T-helper 1 cell treated with Interleukin-12 subunit alpha and Interleukin-12 subunit beta and Interleukin-4 antibody, amounts not matched to agents 30 ng/mL and 1 ng/mL, for 36 hours (primary cell): ENCODE results near the gene TRMT10B. TPM values are rescaled to one million over a fixed set of nuclear protein-coding genes. Genes with fewer than 3 reads are reported as not detected.

Experiments used
- intact Hi-C: fragments of 100-400 bp; cut with micrococcal nuclease; formaldehyde crosslinking; loops from one replicate; pipeline ENCODE4 v1.15.1; 2024
- total RNA-seq: library from RNA; stranded (reverse); gene quantifications from 2 replicates; pipeline ENCODE4 v1.2.3, GENCODE V29; 2022

The TRMT10B gene, protein sequence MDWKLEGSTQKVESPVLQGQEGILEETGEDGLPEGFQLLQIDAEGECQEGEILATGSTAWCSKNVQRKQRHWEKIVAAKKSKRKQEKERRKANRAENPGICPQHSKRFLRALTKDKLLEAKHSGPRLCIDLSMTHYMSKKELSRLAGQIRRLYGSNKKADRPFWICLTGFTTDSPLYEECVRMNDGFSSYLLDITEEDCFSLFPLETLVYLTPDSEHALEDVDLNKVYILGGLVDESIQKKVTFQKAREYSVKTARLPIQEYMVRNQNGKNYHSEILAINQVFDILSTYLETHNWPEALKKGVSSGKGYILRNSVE
- total RNA-seq: 14.4 and 14.7 TPM in 2 replicates

DNA sequence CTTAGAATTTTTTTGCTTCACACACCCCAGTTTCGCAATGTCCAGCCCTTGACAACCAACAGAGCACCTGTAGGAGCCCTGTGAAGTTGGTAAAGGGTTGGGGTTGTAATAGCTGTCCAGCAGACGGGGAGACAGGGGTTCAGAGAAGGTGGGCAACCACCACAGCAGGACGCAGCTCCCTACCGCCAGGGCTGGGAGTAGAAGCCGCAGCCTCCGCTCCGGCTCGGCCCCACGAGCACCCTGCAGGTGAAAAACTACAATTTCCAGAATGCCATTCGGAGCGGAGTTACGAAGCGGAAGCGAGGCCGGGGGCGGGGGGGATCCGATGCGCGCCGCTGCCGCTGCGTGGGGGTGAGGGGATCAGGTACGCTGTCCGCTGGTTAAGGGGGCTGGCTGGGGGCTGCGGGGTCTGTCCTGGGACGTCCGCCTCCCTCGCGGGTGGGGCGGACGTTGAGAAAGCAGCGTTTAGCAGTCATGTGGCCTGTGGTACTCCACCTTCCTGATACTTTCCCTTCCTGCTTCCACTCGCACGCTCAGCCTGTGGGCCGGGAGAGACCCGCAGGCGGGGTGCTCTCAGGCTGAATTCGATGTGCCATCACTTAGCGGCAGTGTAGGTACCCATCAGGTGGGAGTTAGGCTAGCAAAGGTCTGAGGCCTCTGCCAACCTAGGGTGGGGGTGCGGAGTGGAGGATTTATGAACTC is at the start of gene TRMT10B:
TRMT10B (plus strand) TSS at position 317 of the 702 bp plus-strand sequence. CDS start 8,127 bp downstream, outside the sequence.
- intact Hi-C loops: loop anchor here (1.0 to 10.0 kb wide), 9 partner anchors 32 to 794 kb away; partner anchors contain the start of genes DCAF10, EXOSC3, SHB and SLC25A51

DNA sequence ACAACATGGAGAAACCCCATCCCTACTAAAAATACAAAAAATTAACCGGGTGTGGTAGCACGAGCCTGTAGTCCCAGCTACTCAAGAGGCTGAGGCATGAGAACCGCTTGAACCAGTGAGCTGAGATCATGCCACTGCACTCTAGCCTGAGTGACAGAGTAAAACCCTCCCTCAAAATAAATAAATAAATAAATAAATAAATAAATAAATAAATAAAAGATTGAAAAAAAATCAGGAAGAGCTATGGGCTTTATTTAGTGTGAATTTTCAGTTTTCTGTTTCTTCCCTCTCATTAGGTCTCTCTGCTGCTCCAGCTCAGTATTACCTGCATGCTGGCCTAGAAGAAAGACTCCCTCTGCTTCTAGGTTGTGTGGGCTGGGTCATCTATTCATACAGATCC is 47.8 kb upstream of the TRMT10B start:
- intact Hi-C loops: no loop called here

DNA sequence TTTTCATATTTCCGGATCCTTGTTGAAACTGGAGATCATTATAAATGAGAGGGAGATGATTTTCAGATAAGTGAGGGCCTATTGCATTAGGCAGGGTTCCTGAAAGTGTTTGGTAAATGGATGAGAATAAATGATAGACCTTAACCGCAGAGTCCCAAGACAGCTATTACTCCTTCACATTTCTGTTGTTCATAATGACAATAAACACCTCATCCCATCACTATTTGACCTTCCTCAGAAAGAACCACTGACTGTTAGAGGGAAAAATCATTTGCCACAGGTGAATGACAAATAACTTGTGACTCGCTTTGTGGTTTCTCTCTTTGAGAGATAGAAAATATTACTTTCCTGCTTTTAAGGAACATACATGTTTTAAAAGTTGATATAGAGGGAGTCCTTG is 47.3 kb upstream of the TRMT10B start:
- intact Hi-C loops: no loop called here

DNA sequence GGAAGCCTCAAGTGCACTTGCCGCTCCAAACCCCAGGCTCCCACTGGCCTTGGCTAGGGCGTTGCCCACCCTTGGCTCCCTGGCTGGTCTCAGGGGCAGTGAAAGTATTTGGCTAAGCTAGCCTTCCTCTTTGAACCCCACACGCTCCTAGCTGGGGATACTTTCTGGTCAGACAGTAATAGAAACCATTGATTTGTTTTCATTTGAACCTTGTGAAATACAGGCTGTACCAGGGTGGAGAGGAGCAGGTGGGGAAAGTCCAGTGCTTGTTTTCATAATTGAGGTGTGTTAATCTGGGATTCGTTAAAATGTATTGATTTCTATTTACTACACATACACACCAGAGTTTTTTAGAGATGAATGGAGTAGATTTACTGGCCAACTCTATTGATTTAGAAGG is 45.9 kb upstream of the TRMT10B start:
- intact Hi-C loops: no loop called here

DNA sequence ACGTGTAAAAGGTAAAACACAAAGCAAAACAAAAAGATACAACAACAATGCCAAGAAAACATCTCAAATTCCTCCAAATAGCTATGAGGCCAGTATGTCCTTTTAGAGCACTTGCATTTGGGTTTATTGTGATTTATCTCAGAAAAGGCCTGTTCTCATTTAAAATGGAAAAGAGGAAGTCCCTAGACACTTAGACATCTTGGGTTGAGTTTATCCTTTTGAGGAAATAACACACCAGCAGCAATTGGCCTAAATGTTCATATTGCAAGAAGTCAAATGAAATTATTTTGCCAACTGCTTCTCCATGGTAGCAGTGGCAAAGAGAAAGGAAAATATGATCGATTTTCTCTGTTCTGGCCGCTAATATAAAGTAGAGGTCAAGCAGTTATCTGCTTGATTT is 43.6 kb upstream of the TRMT10B start:
- intact Hi-C loops: no loop called here

DNA sequence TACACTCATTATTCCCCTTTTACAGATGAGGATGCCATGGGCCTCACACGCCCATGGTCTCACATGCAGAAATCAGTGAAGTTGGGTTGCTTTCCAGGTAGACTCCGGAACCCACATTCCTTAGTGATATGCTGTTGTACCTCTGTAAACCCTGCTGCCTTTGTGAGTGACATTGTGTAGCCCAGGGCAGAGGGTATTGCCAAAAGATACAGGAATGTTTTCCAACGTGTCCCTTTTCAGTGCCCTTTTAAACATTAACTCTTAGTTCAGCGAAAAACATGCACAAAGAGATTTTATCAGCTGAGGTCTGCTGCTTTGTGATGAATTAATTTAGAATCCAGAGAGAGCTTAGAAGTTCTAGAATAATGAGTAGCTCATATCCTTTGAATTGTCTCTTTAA is 38.3 kb upstream of the TRMT10B start:
- intact Hi-C loops: no loop called here

DNA sequence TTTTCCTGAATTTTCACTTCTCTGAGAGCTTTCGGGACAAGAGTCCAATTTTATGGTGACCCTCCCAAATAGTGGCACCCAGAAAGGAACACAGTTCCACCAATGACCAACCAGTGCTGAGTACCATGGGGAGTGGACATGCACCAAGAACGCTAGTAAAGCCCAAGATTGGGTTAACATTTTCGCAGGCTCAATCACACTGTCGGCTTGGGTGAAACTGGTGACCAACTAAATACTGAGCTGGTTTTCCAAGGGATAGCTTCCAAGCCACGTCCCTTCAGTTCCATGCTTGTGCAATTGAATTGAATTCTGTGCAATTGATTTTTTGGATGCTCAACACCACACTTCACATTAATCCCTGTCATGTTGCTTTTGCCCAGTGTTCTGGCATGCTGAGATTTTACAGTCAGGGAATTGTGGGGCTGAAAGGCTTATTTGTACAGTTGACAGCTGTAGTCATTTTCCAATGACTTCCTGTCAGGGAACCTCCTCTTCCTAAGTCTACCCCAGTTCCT is 37.6 kb upstream of the TRMT10B start:
- intact Hi-C loops: no loop called here

DNA sequence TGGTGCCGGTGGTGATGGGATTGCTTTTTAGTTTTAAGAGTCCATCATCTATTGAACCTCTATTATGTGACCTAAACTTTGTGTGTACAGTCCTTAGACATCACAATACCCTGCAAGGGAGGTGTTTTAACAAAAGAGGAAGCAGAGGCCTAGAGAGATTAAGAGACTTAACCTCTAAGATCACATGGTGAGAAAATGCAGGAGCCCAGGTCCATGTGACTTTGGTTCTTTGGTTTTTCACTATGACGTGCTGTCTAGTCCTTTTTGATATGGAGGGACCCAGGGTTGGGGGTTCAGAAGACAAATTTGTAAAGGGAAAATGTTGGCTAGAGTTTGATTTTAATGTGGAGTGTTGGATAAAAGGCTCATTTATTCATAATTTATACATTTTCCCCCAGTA is 34.1 kb upstream of the TRMT10B start:
- intact Hi-C loops: no loop called here

DNA sequence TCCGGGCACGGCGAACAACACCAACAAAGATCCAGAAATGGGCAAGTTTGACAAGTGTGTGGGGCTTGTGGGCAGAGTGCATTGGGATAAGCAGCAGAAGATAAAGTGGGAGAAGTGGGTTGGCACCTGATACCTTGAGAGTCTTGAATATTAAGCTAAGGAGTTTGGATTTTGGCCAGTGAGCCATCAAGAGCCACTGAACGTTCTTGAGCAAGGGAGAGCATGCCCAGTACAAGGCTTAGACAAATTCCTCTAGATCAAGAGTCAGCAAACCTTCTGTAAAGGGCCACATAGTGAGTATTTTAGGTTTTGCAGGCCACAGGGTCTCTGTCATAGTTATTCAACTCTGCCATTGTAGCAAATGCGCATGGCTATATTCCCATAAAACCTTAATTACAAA is 26.6 kb upstream of the TRMT10B start:
- intact Hi-C loops: no loop called here

DNA sequence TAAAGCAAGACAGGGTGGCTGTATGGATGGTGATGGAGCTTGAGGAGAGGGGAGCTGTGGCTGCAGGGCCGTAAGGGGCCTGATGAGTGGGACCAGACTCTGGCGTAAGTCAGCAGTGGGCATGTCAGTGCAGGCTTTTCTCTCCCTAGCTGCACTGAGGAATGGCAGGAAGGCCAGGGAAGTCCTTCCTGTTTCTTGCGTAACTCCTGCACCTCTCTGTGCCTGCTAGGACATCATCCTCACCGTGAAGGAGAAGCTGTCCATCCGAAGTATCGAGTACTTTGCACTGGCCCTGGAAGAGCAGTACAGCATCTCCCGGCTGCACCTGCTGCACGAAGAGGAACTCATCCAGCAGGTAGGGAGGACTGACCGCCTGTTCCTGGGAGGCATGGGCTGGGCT is 24.1 kb upstream of the TRMT10B start:
- intact Hi-C loops: no loop called here

DNA sequence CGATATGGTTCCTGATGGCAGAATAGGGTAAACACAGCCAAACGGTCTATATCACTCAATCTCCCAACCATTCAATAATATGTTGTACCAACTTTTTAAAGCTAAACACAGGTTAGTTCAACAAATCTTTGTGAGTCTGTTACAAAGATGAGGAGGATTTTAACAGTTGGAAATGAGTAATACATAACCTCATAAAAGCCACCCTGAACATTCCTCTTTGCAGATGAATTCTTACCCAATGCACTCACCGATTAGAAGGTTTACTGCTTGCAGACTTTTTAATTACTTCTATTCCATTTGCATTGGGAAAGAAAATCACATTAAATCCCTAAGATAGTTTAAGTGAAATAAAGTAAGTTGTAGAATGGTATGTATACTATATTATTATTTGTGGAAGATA is 23.3 kb upstream of the TRMT10B start:
- intact Hi-C loops: no loop called here

DNA sequence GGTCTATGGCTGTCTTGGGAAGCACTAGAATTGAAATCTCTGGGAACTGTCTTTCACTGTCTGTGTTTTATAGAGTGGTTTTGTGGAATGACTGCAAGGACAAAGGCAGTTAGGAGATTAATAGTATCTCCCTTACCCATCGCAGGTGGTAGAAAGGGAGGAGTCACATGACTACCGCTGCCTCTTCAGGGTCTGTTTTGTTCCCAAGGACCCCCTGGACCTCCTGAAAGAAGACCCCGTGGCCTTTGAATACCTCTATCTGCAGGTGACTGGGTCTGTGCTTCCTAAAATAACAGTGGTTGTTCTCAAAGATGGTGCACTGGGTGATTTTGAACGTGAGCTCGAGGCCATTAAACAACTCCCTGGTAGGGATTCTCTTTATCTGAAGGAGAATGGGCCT is 22.8 kb upstream of the TRMT10B start:
- intact Hi-C loops: no loop called here

DNA sequence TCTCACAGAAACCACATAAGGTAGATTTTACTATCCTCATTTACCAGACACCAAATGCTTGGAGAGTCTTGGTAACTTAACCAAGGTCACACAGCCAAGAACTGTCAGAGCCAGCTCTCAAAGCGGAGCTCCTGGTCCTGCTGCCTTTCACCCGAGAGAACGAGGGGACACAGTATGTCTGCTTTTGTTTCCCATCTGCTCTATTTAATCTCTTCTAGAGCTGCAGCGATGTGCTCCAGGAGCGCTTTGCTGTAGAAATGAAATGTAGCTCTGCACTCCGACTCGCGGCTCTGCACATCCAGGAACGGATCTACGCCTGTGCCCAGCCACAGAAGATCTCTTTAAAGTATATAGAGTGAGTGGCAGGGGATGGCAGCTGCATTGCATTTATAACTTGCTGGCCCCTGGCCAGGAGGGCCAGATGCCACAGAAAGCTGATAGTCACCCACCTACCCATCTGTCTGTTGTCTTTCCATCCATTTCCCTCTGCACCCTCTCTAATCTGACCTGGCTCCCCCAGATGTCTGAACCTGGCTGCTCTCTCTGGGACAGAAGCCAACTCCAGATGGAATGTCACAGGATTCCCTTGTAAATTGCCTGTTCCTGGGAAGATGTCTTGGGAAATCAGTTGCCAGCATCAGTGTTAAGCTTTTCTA is 21.4 kb upstream of the TRMT10B start:
- intact Hi-C loops: no loop called here

DNA sequence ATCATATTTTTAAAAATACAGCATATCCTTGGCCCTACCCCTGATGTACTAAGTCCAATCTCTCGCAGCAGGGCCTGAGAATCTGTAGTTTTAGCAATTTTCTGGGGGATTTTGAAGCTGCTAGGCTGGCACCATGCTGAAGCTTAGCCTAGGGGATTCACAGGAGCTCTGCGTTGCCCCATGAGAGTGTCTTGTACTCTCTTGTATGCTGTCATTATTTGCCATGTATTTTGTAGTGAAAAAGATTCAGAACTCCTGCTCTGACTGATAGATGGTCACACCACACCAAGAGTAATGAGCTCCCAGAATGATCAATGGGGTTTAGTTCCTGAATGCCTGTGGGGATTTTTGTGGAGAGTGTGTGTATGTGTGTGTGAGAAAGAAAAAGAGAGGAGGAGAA is 20.7 kb upstream of the TRMT10B start:
- intact Hi-C loops: no loop called here

DNA sequence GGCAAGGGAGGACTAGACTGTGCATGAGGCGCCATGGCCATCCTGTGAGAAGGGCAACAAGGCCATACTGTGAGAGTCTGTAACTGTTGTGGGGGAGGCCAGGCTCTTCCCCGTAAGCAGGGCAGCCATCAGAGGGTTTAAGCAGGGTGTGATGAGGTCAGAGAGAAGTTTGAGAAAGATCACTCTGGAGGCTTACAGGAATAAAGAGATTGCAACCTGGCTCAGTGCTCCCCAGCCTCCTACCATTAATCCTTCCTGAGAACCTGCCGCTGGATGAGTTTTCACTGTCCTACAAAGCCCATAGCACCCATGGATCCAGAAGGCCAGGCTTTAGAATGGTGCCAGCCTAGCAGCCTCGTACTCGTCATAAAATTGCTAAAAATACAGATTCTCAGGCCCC is 14.4 kb upstream of the TRMT10B start:
- intact Hi-C loops: no loop called here

DNA sequence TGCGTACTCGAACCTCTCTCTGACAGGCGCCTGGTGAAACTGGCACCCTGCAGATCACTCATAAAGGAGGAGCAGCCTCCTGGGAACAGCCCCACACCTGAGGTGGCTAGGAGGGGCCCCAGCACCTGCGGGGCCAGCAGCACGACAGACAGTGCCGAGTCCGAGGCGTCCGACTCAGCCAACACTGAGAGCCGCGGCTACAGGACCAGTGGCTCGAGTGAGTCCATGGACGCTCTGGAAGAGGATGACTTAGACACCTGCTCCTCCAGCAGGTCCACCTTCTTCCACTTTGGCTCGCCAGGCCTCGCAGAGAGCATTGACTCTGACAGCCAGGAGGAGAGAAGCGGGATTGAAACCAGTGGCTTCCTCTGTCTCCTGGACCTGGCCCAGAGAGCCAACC is 13.5 kb upstream of the TRMT10B start:
- intact Hi-C loops: loop anchor here (10.0 kb wide), 1 partner anchor 345 kb away; no protein-coding TSS in a partner anchor

DNA sequence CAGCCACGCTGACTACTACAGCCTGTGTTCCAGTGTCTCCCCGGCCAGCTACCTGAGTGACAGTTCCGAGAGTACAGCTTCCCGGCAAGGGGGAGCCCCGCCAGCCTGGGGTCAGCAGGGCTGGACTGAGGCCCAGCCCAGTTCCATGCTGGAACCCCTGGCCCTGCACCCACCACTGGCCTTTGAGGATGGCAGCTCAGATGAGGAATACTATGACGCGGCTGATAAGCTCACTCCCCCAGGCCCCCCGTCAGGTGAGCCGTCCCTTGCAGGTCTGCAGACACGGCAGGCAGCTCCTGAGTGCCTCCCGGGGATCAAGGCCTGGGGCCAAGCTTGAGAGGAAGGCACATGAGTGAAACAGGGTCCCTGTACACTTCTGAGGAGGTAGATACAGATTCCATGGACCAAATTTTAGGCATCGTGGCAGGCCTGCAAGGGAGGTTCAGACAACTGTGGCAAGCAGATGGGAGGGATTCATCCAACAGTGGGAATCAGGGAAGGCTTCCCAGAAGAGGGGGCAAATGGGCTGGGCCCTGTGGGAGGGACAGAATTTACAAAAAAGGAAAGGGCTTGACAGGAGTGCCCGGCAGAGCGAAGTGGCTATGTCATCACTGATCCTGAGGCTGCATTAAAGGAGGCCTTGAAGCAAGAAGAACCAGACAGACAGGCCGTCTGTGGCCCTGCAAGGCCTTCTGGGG is 12.8 kb upstream of the TRMT10B start:
- intact Hi-C loops: loop anchor here (10.0 kb wide), 1 partner anchor 344 kb away; no protein-coding TSS in a partner anchor

DNA sequence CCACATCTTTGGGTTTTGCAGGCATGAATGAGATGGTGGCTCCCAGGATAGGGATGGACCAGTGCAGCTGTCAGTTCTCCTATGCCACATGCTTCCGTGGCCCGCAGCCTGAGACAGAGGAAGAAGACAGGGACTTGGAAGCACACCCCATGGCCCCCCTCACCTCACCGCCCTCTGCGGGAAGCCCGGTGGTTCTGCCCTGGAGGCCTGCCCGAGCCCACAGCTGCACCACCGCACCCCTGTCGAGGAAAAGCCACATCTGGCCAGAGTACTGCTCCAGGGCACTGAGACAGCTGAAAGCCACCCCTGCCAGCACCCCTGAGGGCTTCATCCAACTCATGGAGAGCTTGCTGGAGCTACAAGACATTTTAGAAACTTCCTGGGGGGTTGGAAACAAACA is 7.6 kb upstream of the TRMT10B start:
- intact Hi-C loops: loop anchor here (2.0 to 10.0 kb wide), 2 partner anchors 339 to 647 kb away; partner anchors contain the start of gene ALDH1B1

DNA sequence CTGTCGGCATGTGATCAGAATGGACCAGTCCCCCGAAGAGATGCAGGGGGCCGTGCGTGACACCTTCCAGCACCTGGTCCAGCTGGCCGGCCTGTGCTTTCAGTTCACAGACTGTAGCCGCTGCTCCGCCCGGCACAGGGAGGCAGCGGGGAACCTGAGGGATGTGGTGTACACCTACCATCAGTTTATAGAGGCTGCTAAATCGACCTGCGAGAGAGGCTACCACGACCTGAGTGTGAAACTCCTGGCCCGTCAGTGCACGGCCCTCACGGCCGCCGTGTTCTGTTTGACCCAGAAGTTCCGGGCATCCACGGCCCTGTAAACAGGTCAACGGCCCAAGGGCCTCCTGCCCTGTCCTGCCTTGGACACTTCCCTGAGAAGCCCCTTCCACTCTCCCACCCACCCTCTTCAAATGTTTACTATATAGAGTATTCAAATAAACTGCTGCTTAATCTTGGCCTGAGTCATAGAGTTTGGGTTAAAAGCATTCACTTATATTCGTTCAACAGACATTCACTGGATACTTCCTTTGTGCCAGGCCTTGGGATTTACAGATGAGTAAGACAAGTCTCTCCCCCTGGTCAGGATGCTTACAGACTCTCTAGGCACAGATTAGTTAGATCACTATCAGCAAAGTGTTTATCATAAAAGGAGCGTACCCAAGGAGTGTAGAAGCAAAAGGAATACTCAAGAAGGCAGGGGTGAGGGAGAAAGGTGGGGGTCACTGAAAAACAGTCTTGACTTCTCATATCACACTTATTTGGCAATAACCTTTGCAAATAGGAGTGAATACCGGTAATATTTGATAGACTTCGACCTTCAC is 6.9 kb upstream of the TRMT10B start:
- intact Hi-C loops: loop anchor here (1.0 to 10.0 kb wide), 5 partner anchors 167 to 654 kb away; partner anchors contain the start of gene ALDH1B1

DNA sequence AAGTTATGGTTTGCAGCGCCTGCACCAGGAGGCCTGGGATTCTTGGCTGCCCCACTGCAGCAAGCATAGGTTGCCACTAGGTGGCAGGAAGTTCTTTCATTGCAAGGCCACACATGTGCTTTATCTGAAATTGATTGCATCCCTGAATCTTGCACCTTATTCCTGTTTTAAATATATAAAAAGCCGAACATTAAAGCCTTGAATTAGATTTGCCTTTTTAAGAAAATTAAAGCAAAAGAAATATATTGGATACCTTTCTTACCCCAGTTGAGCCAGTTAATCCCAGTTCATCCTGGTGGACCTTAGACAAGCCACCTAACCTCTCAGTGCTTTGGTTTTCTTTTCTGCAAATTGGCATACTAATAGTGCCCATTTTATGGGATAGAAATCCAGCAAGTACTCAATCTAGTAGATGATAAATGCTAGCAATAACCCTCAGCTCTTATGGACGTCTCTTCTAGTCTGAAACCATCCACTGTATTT is 6.3 kb upstream of the TRMT10B start:
- intact Hi-C loops: loop anchor here (1.0 to 10.0 kb wide), 5 partner anchors 166 to 653 kb away; partner anchors contain the start of gene ALDH1B1
